GM10266 (cell line): ENCODE measurements around the gene RANBP3L.

Experiments
- DNase-seq: peaks from one replicate; pipeline ENCODE4 v3.0.0; 2012; ENCODE audit errors: extremely low spot score
- TF ChIP-seq, protein P1 (sequence below): IDR thresholded peaks from 2 replicates; pipeline ENCODE4 v1.5.1; 2012; ENCODE audit warnings: mild to moderate bottlenecking, low read depth; ENCODE audit not compliant: control insufficient read depth, insufficient read depth; ENCODE audit errors: missing control alignments

RANBP3L gene

DNA sequence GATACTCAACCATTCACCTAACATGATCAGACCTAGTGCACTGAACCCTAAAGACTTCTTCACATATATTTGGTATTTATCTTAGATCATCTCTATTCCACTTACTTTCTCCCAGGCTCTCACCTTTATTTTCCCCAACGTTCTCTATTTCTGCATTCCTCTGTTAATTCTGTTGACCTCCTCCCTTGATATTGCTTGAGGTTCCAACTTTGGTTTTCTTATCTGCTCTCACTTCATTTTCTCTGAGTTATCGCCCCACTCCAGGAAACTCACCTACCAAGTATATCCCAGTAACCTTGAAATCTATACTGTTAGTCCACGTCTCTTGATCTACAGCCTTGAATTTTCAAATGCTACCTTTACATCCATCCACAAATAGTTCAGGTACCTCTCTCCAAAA lies 69.2 kb downstream of the RANBP3L start:
- no peak for DNase-seq
- TF ChIP-seq, protein P1, sequence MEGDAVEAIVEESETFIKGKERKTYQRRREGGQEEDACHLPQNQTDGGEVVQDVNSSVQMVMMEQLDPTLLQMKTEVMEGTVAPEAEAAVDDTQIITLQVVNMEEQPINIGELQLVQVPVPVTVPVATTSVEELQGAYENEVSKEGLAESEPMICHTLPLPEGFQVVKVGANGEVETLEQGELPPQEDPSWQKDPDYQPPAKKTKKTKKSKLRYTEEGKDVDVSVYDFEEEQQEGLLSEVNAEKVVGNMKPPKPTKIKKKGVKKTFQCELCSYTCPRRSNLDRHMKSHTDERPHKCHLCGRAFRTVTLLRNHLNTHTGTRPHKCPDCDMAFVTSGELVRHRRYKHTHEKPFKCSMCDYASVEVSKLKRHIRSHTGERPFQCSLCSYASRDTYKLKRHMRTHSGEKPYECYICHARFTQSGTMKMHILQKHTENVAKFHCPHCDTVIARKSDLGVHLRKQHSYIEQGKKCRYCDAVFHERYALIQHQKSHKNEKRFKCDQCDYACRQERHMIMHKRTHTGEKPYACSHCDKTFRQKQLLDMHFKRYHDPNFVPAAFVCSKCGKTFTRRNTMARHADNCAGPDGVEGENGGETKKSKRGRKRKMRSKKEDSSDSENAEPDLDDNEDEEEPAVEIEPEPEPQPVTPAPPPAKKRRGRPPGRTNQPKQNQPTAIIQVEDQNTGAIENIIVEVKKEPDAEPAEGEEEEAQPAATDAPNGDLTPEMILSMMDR = no peak

DNA sequence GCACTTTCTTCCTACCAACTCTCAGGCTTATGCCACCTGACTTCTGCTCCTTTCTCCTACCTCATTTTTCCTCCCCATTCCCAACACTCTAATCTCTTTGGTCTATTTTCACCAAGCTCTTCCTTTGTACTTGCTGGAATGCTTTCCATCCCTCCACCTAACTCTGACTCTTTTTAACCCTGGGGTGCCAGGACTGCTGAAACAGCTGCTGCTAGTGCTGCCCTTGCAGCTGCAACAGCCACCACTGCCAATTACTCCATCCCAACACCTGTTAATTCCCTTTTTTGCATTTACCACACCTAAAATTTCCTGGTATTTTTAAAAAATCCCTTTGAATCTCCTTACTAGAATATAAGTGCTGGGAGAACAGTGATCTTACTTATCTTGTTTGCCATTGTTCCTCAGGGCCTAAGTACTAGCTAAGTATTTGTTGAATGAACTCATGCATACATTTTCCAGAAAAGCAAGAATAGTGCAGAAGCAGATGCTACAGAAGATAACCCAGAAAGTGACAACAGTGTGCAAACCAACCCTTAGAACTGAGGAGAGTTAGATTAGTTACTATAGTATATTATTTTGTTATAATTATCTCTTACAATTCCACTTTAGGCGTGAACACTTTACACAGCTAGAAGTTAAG lies 71.4 kb downstream of the RANBP3L start:
- TF ChIP-seq, protein P1 = no peak

DNA sequence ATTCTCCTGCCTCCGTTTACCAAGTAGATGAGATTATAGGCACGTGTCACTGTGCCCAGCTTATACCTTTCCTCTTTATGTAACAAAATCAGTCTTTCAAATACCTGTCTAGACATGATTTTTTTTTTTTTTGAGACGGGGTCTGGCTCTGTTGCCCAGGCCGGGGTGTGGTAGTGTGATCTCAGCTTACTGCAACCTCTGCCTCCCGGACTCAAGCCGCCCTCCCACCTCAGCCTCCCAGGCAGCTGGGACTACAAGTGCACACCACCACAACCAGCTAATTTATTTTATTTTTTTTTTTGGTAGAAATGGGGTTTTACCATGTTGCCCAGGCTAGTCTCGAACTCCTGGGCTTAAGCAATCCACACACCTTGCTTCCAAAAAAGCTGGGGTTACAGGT lies 73.2 kb downstream of the RANBP3L start:
- no peak for DNase-seq
- TF ChIP-seq, protein P1 = no peak

More for the DNA sequence above, 71.4 kb downstream of the RANBP3L start:
- DNase-seq = no peak

DNA sequence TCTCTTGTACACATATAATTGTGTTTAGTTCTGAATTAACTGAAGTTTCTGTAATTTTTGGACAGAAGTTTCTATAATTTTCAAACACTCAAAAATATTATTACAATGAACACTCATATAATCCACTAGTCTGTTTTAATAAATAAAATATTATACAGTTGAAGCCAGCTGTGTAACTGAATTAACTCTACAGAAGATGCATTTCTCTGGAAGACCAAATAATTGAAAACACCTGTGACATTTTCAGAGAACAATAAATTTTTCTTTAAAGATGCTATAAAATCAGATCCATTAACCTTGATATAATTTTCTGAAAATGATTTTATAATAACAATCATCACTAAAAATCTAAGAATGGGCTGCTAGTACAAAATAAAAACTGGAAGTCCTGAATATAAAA lies 74.7 kb downstream of the RANBP3L start:
- TF ChIP-seq, protein P1 = no peak
- DNase-seq = no peak

DNA sequence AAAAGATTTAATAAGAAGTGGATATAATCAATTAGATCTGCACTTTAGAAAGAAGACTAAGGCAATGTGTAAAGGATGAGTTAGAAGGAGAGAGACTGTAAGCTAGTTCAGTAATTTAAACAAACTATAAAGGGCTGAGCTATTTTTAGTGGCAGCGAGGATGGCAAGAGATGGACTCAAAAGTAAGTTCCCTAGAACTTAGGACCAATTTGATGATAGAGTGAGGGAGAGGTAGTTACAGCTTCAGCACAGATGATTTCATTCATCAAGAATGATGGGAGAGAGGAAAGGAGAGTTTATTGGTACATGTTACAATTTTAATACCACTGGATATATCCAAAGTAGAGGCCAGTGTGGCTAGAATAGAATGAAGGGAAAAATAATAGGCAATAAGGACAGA lies 79.1 kb downstream of the RANBP3L start:
- DNase-seq = no peak
- TF ChIP-seq, protein P1 = no peak

DNA sequence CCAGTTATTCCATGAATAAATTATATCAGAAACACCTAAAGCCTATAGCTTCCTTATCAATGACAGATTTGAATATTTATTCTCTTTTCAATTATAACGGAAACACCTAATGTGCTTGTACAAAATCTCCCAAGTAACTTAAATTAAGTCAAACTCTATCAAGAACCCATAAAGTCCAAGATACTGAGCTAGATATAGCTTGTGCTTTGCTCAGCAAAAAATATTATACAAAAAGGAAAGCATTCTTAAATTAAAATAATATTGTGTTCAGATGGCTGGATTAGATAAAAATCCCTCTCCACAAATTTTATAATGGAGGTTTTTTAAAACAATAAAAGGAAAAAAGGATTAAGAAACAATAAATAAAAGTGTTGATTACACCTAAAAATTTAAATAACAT lies 83.7 kb downstream of the RANBP3L start:
- DNase-seq = no peak
- TF ChIP-seq, protein P1 = no peak

DNA sequence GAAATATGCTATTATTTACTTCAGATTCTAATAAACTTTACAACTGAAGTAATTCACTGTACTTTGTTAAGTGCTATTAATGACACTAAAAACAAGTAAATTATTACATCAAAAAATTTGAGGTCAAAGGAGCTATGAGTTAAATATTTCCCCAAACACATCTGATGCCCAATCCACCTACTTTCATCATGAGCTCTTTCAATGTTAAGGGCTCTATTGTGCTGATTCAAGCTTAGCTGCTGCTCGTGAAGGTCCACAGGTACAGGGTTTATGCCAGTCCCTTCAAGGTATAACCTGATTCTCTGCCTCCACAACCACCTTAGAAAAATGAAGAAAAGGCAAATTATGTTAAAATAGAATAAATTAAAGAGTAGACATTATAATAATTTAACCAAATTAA lies 84.1 kb downstream of the RANBP3L start:
- TF ChIP-seq, protein P1 = no peak
- DNase-seq = no peak
